Middle frontal gyrus (tissue), 1 donor: ENCODE results near the gene CDC42BPA.

Source experiments
- DNase-seq: peaks from one replicate; pipeline ENCODE4 v3.0.0-alpha.2; 2015; ENCODE audit warnings: low spot score; ENCODE audit errors: extremely low spot score

The CDC42BPA gene

DNA sequence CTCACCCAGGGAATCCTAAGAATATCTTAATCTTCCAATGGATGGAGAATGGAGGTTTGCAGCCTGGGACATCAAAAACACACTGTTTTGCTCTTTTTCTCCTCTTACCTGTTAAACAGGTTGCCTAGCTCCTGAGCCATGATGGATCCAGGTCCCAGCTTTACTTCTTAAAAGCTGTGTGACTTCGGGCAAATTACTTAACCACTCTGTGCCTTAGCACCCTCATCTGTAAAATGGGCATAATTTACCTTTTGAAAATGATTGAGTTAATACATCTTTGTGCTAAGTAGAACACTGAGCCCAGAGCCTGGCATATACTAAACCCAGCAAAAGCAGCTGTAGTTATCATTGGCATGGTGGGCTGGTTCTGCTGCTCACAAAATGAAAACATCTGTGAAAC is 368.0 kb downstream of the CDC42BPA start:
- no peak for DNase-seq

- DNase-seq, result no peak
Measured at GRCh38 chr1:226949401-226949800, 368.9 kb downstream of the CDC42BPA start.

- DNase-seq, result no peak
Measured at GRCh38 chr1:226948996-226949395, 369.3 kb downstream of the CDC42BPA start.

- no peak for DNase-seq
Measured at GRCh38 chr1:226948480-226948879, 369.8 kb downstream of the CDC42BPA start.

- no peak for DNase-seq
Measured at GRCh38 chr1:226948051-226948450, 370.2 kb downstream of the CDC42BPA start.

GRCh38 chr1:226946841-226947240 is 371.5 kb downstream of the CDC42BPA start:
- no peak for DNase-seq

DNA sequence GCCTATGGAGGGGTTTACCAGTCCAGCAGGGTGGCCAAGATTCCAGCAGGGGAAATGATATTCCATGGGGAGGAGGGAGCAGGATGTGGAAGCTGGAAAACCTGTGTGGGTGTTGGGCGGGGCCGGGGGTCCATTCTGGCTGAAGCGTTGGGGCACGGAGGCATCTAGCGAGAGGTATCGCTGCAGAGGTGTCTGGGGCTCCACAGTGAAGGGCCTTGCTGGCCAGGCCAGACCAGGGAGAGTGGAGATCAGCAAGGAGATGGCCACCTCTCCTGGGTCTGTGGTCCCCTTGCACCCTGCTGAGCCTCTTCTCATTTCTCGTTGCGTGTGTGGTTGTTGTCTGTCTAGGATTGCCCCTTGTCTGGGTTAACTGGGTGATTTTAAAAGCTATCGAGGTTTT is 372.0 kb downstream of the CDC42BPA start:
- DNase-seq, result no peak

- DNase-seq, result no peak
Measured at GRCh38 chr1:226945858-226946245, 372.4 kb downstream of the CDC42BPA start.

- DNase-seq, result no peak
Measured at GRCh38 chr1:226945106-226945857, 373.0 kb downstream of the CDC42BPA start.

DNA sequence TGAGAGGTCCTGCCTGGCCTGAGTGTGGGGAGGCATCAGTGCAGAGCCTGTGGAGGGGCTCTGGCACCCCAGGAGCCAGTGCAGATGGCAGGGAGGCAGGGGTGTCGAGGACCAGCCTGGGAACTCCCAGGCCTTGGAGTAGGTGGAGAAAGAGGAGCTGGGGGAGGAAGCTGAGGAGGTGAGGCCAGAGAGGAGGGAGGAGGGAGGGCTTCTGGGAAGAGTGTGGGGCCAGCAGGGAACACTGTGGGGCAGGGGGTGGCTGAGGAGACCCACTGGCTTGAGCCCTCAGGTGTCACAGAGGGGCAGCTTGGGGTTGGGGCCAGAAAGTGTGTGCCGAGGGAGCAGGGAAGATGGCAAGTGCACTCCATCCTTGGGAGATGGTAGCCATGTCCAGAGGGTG is 374.4 kb downstream of the CDC42BPA start:
- DNase-seq, result no peak

DNA sequence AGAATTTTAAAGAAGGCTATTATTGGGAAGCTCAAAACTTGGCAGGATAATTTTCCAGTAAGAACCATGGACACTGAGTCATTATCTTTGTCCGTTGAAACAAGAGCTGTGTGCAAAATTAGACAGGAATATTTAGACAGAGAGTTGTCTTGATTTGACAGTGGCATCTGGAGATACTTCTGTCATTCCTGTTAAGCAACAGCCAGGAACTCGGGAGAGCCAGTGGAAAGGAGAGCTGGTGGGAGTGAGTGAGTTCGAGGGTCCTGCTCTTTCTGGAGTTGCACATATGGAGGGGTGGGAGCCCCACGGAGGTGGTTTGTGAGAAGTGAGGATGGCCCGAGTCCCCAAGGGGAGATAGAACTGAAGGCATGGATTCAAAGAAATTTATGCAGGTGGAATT is 375.1 kb downstream of the CDC42BPA start:
- DNase-seq, result no peak

DNA sequence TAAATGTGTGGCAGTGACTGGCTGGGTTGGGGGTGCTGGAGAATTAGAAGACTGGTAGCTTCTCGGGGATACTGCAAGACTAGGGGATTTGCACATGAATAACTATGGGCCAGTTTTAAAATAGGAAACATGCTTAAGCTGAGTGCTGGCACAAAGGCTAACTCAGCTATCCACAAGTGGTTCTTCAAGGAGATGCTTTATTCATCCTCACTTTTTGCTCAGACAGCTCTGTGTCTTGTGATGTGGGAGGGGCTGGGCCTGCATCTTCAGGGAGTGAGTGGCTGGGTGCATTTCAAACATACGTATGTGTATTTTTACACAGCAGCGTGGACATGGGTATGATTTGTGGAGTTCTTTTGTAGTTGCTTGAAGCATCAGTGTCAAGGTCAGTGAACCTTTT is 375.9 kb downstream of the CDC42BPA start:
- no peak for DNase-seq

DNA sequence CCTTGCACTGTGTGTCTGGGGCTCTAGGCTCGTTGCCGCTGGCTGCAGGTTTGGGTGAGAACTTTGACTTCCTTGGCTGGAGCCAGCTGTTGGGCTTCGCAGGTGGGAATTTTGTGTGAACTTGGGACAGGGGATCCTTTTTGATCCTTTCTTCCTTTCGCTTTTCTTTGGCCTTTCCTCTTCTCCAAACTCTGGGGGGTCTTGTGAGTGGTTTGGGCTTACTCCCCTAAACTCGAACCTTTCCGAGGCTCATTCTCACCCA is 377.6 kb downstream of the CDC42BPA start:
- no peak for DNase-seq

DNA sequence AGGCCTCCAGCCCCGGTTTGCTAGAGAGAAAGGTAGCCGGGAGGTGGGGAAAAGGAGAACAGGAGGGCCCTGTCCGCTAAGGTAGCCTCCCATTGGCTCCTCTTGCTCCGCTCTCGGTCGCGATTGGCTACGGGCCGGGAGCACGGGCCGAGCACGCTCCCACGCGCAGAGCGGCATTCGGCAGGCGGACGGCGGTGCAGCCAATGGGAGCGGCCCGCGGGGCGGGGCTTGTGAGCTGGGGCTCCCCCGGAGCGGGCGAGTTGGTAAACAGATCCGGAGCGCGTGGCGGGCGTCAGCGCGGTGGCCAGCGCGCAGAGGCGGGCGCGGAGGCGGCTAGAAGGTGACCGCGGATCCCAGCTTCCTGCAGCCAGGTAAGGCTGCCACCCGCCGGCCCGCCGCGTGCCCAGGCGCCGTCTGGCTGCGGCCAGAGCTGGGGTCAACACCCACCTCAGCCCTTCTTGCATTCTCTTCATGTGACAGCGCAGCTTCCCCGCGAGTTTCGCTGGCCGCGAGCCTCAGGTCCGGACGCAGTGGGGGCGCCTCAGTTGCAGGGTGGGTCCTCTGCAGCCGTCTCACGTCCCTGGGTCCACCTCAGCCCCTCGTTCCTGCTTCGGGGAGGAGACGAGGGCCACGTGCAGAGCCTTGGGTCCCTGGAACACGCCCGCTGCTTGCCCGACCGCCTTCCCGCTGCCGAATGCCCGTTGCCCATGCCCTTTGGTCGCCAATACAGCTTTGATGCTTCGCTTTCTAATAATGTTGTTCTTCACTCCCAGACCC is 378.1 kb downstream of the CDC42BPA start, which contains the start of gene COQ8A:
TSS of gene COQ8A (plus strand) at position 266 of the 777 bp plus-strand sequence. CDS start 21,092 bp downstream, outside the sequence.
- DNase-seq, result peak; percentile 99
